OCI-LY3 (cell line): Measurements from ENCODE around the gene STK32B.

Experiments
- H2AFZ ChIP-seq: fragments of 200-600, 300-600 bp; shearing (Covaris generic); 2 replicates; pipeline ENCODE4 v1.6.0; 2014; ENCODE audit warnings: antibody characterized with exemption, low read depth, low read length
- H3K27ac ChIP-seq: fragments of 200-600, 300-600 bp; sonication (generic); 2 replicates; pipeline ENCODE4 v1.5.1; 2014; ENCODE audit warnings: mild to moderate bottlenecking, low read length, moderate library complexity, mixed read lengths
- H3K27me3 ChIP-seq: fragments of 200-600, 300-600 bp; sonication (generic); 2 replicates; pipeline ENCODE4 v1.6.1; 2014; ENCODE audit warnings: low read depth, low read length, mixed read lengths
- H3K36me3 ChIP-seq: fragments of 200-600, 300-600 bp; sonication (generic); replicated peaks from 2 replicates; pipeline ENCODE3; 2014; ENCODE audit warnings: low read depth, low read length, mixed read lengths
- H3K4me1 ChIP-seq: fragments of 300-600, 200-600 bp; sonication (generic); 2 replicates; pipeline ENCODE4 v1.6.1; 2014; ENCODE audit warnings: low read length, mixed read lengths
- H3K4me2 ChIP-seq: fragments of 200-600, 300-600 bp; sonication (generic); 2 replicates; pipeline ENCODE4 v1.6.1; 2014; ENCODE audit warnings: low read length, mixed read lengths
- H3K4me3 ChIP-seq: fragments of 300-600, 200-600 bp; sonication (generic); 2 replicates; pipeline ENCODE4 v1.5.1; 2014; ENCODE audit warnings: antibody characterized with exemption, mild to moderate bottlenecking, low read length, moderate library complexity
- H3K79me2 ChIP-seq: fragments of 300-600, 200-600 bp; shearing (Covaris generic); 2 replicates; pipeline ENCODE4 v1.6.1; 2014; ENCODE audit warnings: mild to moderate bottlenecking, low read length, mixed read lengths
- H3K9ac ChIP-seq: fragments of 300-600, 200-600 bp; shearing (Covaris generic); 2 replicates; pipeline ENCODE4 v1.6.0; 2014; ENCODE audit warnings: mild to moderate bottlenecking, low read length, moderate library complexity
- H3K9me3 ChIP-seq: fragments of 200-600, 300-600 bp; shearing (Covaris generic); 2 replicates; pipeline ENCODE4 v1.6.1; 2014; ENCODE audit warnings: low read length, mixed read lengths; ENCODE audit not compliant: insufficient read depth
- H4K20me1 ChIP-seq: fragments of 200-600, 300-600 bp; sonication (generic); 2 replicates; pipeline ENCODE4 v1.6.1; 2016; ENCODE audit warnings: low read length, mixed read lengths; ENCODE audit not compliant: insufficient read depth
- EZH2phosphoT487 ChIP-seq: fragments of 200-600 bp; shearing (Covaris generic); IDR thresholded peaks from 2 replicates; pipeline ENCODE4 v1.6.1; 2018; ENCODE audit warnings: antibody characterized with exemption, mixed run types, low read depth
- TF ChIP-seq, protein P1 (sequence below): fragments of 200-600, 300-600 bp; sonication (generic); IDR thresholded peaks from 2 replicates; pipeline ENCODE4 v1.5.1; 2014; ENCODE audit warnings: antibody characterized with exemption, low read length, low read depth

Gene STK32B

DNA sequence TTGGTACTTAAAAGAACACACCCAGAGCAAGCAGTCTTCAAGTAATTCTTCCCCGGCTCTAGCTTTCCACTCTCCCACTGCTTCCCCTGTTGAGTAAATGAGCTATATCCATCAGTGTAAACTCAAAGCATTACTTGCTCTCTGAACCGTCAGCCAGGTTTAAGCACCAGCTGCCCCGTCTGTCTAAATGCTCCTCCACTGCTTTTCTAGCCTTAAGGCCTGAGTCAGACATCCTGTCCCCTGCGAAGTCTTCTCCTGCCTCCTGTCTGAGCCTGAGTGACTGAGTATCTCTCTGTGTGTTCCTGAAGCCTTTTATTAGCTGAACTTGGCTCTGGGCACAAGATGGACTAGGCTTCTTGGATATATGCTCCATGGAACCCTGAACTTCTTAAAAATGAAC lies 205.1 kb downstream of the STK32B start:
- Histone ChIP-seq H3K79me2 (no peaks in the 10 kb centered on the region), H3K4me1 (no peaks in the 10 kb centered on the region)

DNA sequence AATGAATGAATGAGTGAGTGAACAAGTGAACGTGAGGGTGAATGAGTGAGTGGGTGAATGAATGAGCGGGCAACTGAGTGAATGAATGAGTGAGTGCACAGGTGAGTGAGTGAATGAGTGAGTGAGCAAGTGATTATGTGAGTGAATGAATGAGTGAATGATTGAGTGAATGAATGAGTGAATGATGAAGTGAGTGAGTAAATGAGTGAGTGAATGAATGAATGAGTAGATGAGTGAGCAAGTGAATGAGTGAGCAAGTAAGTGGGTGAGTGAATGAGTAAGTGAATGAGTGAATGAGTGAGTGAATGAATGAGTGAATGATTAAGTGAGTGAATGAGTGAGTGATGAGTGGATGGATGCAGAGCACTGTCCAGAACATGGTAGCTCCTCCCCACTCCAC lies 205.8 kb downstream of the STK32B start:
- Histone ChIP-seq H3K9me3 (no peaks in the 10 kb centered on the region), H3K4me1 (no peaks in the 10 kb centered on the region), H3K27me3 (no peaks in the 10 kb centered on the region), H4K20me1 (no peaks in the 10 kb centered on the region), H3K4me2 (no peak overlapping the region), H3K79me2 (no peaks in the 10 kb centered on the region), H3K36me3 (no peaks in the 10 kb centered on the region), H3K4me3 (no peak overlapping the region), H3K9ac (no peak overlapping the region), H3K27ac (no peak overlapping the region), H2AFZ (no peak overlapping the region)
- TF ChIP-seq, protein P1, sequence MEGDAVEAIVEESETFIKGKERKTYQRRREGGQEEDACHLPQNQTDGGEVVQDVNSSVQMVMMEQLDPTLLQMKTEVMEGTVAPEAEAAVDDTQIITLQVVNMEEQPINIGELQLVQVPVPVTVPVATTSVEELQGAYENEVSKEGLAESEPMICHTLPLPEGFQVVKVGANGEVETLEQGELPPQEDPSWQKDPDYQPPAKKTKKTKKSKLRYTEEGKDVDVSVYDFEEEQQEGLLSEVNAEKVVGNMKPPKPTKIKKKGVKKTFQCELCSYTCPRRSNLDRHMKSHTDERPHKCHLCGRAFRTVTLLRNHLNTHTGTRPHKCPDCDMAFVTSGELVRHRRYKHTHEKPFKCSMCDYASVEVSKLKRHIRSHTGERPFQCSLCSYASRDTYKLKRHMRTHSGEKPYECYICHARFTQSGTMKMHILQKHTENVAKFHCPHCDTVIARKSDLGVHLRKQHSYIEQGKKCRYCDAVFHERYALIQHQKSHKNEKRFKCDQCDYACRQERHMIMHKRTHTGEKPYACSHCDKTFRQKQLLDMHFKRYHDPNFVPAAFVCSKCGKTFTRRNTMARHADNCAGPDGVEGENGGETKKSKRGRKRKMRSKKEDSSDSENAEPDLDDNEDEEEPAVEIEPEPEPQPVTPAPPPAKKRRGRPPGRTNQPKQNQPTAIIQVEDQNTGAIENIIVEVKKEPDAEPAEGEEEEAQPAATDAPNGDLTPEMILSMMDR = no peak
- TF ChIP-seq EZH2phosphoT487 = no peak

More for the DNA sequence above, 205.1 kb downstream of the STK32B start:
- Histone ChIP-seq H3K4me2 (no peak overlapping the region), H3K4me3 (no peak overlapping the region), H3K9me3 (no peaks in the 10 kb centered on the region), H3K36me3 (no peaks in the 10 kb centered on the region), H3K9ac (no peak overlapping the region), H3K27me3 (no peaks in the 10 kb centered on the region), H2AFZ (no peak overlapping the region), H3K27ac (no peak overlapping the region), H4K20me1 (no peaks in the 10 kb centered on the region)
- TF ChIP-seq, protein P1 = no peak
- no peak for TF ChIP-seq EZH2phosphoT487

DNA sequence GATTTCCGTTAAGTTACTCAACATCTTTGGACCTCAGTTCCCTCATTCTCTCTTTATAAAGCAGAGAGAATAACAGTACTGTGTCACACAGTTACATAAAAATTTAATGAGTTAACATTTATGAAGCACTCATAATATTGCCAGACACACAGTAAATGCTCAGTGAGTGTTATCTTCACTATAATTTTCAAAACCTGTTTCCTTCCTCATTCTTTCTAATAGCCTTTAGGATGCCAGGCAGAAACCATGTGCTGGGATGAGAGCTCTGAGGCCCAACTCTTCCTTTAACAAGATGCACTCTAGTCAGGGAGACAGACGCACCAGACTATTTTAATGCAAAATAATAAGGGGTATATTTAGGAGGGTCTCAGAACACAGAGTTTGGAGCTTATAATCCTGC lies 208.2 kb downstream of the STK32B start:
- no peak for TF ChIP-seq EZH2phosphoT487
- TF ChIP-seq, protein P1 = no peak

DNA sequence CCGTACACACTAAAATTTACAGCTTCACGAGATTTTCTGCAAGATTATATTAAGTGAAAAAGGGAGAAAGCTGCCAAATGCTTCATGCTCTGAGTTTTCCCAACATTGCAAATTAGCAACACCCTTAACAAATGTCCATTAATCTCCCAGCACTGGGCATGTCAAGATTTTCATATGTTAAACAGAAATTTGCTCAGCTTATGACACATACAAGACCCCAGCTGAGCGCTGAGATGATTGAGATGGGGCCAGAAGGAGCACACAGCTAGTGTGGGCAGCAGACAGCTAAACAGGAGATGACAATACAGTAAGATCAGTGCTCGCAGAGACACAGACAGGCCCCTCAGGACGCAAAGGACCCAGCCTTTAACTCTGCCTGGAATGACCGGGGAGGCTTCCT lies 208.8 kb downstream of the STK32B start:
- H4K20me1 ChIP-seq = no peaks in the 10 kb centered on the region
- H3K9me3 ChIP-seq = no peaks in the 10 kb centered on the region
- H2AFZ ChIP-seq = no peak overlapping the region
- no peaks in the 10 kb centered on the region for H3K79me2 ChIP-seq
- H3K27ac ChIP-seq = no peak overlapping the region
- H3K4me1 ChIP-seq = no peaks in the 10 kb centered on the region
- no peaks in the 10 kb centered on the region; the same call in 1 of the 2 replicates for H3K27me3 ChIP-seq
- H3K4me3 ChIP-seq = no peak overlapping the region
- TF ChIP-seq, protein P1 = no peak
- TF ChIP-seq EZH2phosphoT487 = no peak
- no peak overlapping the region for H3K9ac ChIP-seq
- H3K36me3 ChIP-seq = no peaks in the 10 kb centered on the region
- H3K4me2 ChIP-seq = no peak overlapping the region

More for the DNA sequence above, 208.2 kb downstream of the STK32B start:
- Histone ChIP-seq H3K79me2 (no peaks in the 10 kb centered on the region), H3K36me3 (no peaks in the 10 kb centered on the region), H3K27me3 (no peaks in the 10 kb centered on the region; the same call in 1 of the 2 replicates), H4K20me1 (no peaks in the 10 kb centered on the region), H3K27ac (no peak overlapping the region), H3K4me1 (no peaks in the 10 kb centered on the region), H3K4me2 (no peak overlapping the region), H3K9ac (no peak overlapping the region), H3K9me3 (no peaks in the 10 kb centered on the region), H2AFZ (no peak overlapping the region), H3K4me3 (no peak overlapping the region)
